Measurements from ENCODE around the gene NFKB1.
"Not testable (repeated sequence)": the region's sequence is repeated elsewhere in the genome, so short reads cannot be mapped to it uniquely, and the experiment has no call there.

NFKB1 gene

GRCh38 chr4:102563000-102563399 lies 61.8 kb downstream of the NFKB1 start:
- in situ Hi-C loops (cut with HindIII; ENCODE audit: low sequenced_read_pairs), result no loop called here
- TF ChIP-seq CTCF (IDR thresholded peaks at IDR 0.05; ENCODE audit: low read depth, low read length), result no peak

GRCh38 chr4:102564399-102565059 lies 63.4 kb downstream of the NFKB1 start:
- peak; percentile 83 for DNase-seq (ENCODE audit: low read depth, low spot score)
- in situ Hi-C loops (cut with HindIII; ENCODE audit: low sequenced_read_pairs), result no loop called here
- no peak for TF ChIP-seq CTCF (IDR thresholded peaks at IDR 0.05; ENCODE audit: low read depth, low read length)
- no peak overlapping the region for H3K4me3 ChIP-seq (ENCODE audit: low read depth, low read length)

More at GRCh38 chr4:102563000-102563399, 61.8 kb downstream of the NFKB1 start:
- no peak overlapping the region for H3K4me3 ChIP-seq (ENCODE audit: low read depth, low read length)
- peak; percentile 29 for DNase-seq (ENCODE audit: low read depth, low spot score)

- DNase-seq (ENCODE audit: low read depth, low spot score), result no peak
- H3K4me3 ChIP-seq (ENCODE audit: low read depth, low read length), result no peak overlapping the region
- in situ Hi-C loops (cut with HindIII; ENCODE audit: low sequenced_read_pairs), result no loop called here
- no peak for TF ChIP-seq CTCF (IDR thresholded peaks at IDR 0.05; ENCODE audit: low read depth, low read length)
These were observed 64.5 kb downstream of the NFKB1 start for GRCh38 chr4:102565696-102566095.

GRCh38 chr4:102566426-102566825 lies 65.3 kb downstream of the NFKB1 start:
- no peak overlapping the region for H3K4me3 ChIP-seq (ENCODE audit: low read depth, low read length)
- no peak for DNase-seq (ENCODE audit: low read depth, low spot score)
- TF ChIP-seq CTCF (IDR thresholded peaks at IDR 0.05; ENCODE audit: low read depth, low read length), result no peak
- in situ Hi-C loops (cut with HindIII; ENCODE audit: low sequenced_read_pairs), result no loop called here

GRCh38 chr4:102567427-102567826 lies 66.3 kb downstream of the NFKB1 start:
- H3K4me3 ChIP-seq (ENCODE audit: low read depth, low read length), result no peak overlapping the region
- no peak for DNase-seq (ENCODE audit: low read depth, low spot score)
- no peak for TF ChIP-seq CTCF (IDR thresholded peaks at IDR 0.05; ENCODE audit: low read depth, low read length)
- in situ Hi-C loops (cut with HindIII; ENCODE audit: low sequenced_read_pairs), result no loop called here

- in situ Hi-C loops (cut with HindIII; ENCODE audit: low sequenced_read_pairs), result no loop called here
- no peak for DNase-seq (ENCODE audit: low read depth, low spot score)
- TF ChIP-seq CTCF (IDR thresholded peaks at IDR 0.05; ENCODE audit: low read depth, low read length), result no peak
- H3K4me3 ChIP-seq (ENCODE audit: low read depth, low read length), result no peak overlapping the region
These were observed 68.0 kb downstream of the NFKB1 start for GRCh38 chr4:102569200-102569599.

GRCh38 chr4:102570211-102570610 lies 69.1 kb downstream of the NFKB1 start:
- H3K4me3 ChIP-seq (ENCODE audit: low read depth, low read length); DNase-seq (ENCODE audit: low read depth, low spot score); in situ Hi-C loops (cut with HindIII; ENCODE audit: low sequenced_read_pairs): not testable (repeated sequence)
